Astrocyte (in vitro differentiated cells and primary cell): ENCODE measurements around the gene SURF6. TPM values are rescaled to one million over a fixed set of nuclear protein-coding genes. Genes with fewer than 3 reads are reported as not detected.
"Not testable (repeated sequence)": the region's sequence is repeated elsewhere in the genome, so short reads cannot be mapped to it uniquely, and the experiment has no call there.

Experiments
- DNase-seq: peaks from one replicate; pipeline ENCODE4 v3.0.0-alpha.2; 2010; ENCODE audit warnings: low read depth
- FAIRE-seq: peaks from 2 replicates; lab custom pipeline; 2011; peaks lifted over from hg19 to GRCh38; lab: Jason Lieb, UNC
- H2AFZ ChIP-seq: 2 replicates; pipeline ENCODE4 v1.6.0; 2012; ENCODE audit warnings: low read depth, low read length, inconsistent platforms
- H3K27ac ChIP-seq: 2 replicates; pipeline ENCODE4 v1.5.1; 2011; ENCODE audit warnings: low read depth, low read length, inconsistent platforms
- H3K27me3 ChIP-seq: 2 replicates; pipeline ENCODE4 v1.6.0; 2011; ENCODE audit warnings: low read length, inconsistent platforms; ENCODE audit not compliant: insufficient read depth
- H3K36me3 ChIP-seq: 2 replicates; pipeline ENCODE4 v1.5.1; 2011; ENCODE audit warnings: low read length, inconsistent platforms; ENCODE audit not compliant: insufficient read depth
- H3K4me1 ChIP-seq: 2 replicates; pipeline ENCODE4 v1.5.1; 2011; ENCODE audit warnings: low read length, inconsistent platforms; ENCODE audit not compliant: insufficient read depth
- H3K4me2 ChIP-seq: 2 replicates; pipeline ENCODE4 v1.6.0; 2012; ENCODE audit warnings: low read length, inconsistent platforms
- H3K4me3 ChIP-seq: 2 replicates; pipeline ENCODE4 v1.5.1; 2011; ENCODE audit warnings: low read depth, mild to moderate bottlenecking, low read length, inconsistent platforms; ENCODE audit not compliant: insufficient read depth
- H3K79me2 ChIP-seq: 2 replicates; pipeline ENCODE4 v1.6.0; 2012; ENCODE audit warnings: mild to moderate bottlenecking, low read length, inconsistent platforms; ENCODE audit not compliant: insufficient read depth
- H3K9ac ChIP-seq: 2 replicates; pipeline ENCODE4 v1.6.0; 2012; ENCODE audit warnings: mild to moderate bottlenecking, low read length, inconsistent platforms
- H3K9me3 ChIP-seq: 2 replicates; pipeline ENCODE4 v1.5.1; 2012; ENCODE audit warnings: low read depth, mild to moderate bottlenecking, low read length, inconsistent platforms; ENCODE audit not compliant: insufficient read depth
- H4K20me1 ChIP-seq: 2 replicates; pipeline ENCODE4 v1.6.0; 2012; ENCODE audit warnings: low read length, inconsistent platforms; ENCODE audit not compliant: insufficient read depth
- H3K27ac Mint-ChIP-seq: one replicate; pipeline ENCODE4 v1.8.0; 2021; ENCODE audit warnings: mild to moderate bottlenecking, mixed read lengths; ENCODE audit not compliant: unreplicated experiment
- H3K27me3 Mint-ChIP-seq: one replicate; pipeline ENCODE4 v1.8.0; 2021; ENCODE audit warnings: low read depth, mixed read lengths; ENCODE audit not compliant: unreplicated experiment
- H3K36me3 Mint-ChIP-seq: one replicate; pipeline ENCODE4 v1.8.0; 2021; ENCODE audit warnings: low read depth, mixed read lengths; ENCODE audit not compliant: unreplicated experiment
- H3K4me1 Mint-ChIP-seq: one replicate; pipeline ENCODE4 v1.8.0; 2021; ENCODE audit warnings: low read depth, mixed read lengths; ENCODE audit not compliant: unreplicated experiment
- H3K4me3 Mint-ChIP-seq: one replicate; pipeline ENCODE4 v1.8.0; 2021; ENCODE audit warnings: mild to moderate bottlenecking, moderate library complexity, mixed read lengths; ENCODE audit not compliant: unreplicated experiment
- H3K9me3 Mint-ChIP-seq: one replicate; pipeline ENCODE4 v1.8.0; 2021; ENCODE audit warnings: mild to moderate bottlenecking, mixed read lengths; ENCODE audit not compliant: unreplicated experiment
- CTCF ChIP-seq: IDR thresholded peaks from 2 replicates; pipeline ENCODE4 v1.5.1; 2011; ENCODE audit warnings: low read depth, mild to moderate bottlenecking, inconsistent platforms, low read length, moderate library complexity; ENCODE audit not compliant: insufficient read depth
- EZH2 ChIP-seq: IDR thresholded peaks from 2 replicates; pipeline ENCODE4 v1.6.1; 2012; ENCODE audit warnings: mild to moderate bottlenecking, low read length, inconsistent platforms; ENCODE audit not compliant: insufficient read depth
- total RNA-seq: library from RNA; stranded (reverse); gene quantifications from 2 replicates; pipeline ENCODE4 v1.2.1, GENCODE V29; 2021

Gene SURF6
- total RNA-seq, 1 donor from 2014 or later, result 25.1 TPM

- no peaks in the 10 kb centered on the region for H4K20me1 ChIP-seq
- TF ChIP-seq EZH2, result no peak
- no peak for TF ChIP-seq CTCF
- H3K9me3 ChIP-seq, result no peaks in the 10 kb centered on the region
- Mint-ChIP-seq H3K4me1 (no peaks in the 10 kb centered on the region), H3K27ac (no peak overlapping the region), H3K9me3 (peaks cover 5% of the 10 kb centered on the region), H3K36me3 (no peaks in the 10 kb centered on the region), H3K4me3 (no peak overlapping the region), H3K27me3 (peaks cover 34% of the 10 kb centered on the region)
- FAIRE-seq, result no peak
- no peak overlapping the region for H3K4me2 ChIP-seq
- no peak overlapping the region for H3K27ac ChIP-seq
- no peak for DNase-seq
- no peak overlapping the region for H3K9ac ChIP-seq
- no peaks in the 10 kb centered on the region for H3K79me2 ChIP-seq
- H3K27me3 ChIP-seq, result no peaks in the 10 kb centered on the region
- H3K36me3 ChIP-seq, result no peaks in the 10 kb centered on the region
- H2AFZ ChIP-seq, result no peak overlapping the region
- no peaks in the 10 kb centered on the region for H3K4me1 ChIP-seq
- no peak overlapping the region for H3K4me3 ChIP-seq
Observed at GRCh38 chr9:133301253-133302230, 34.4 kb downstream of the SURF6 start.

GRCh38 chr9:133299996-133300395 is 36.0 kb downstream of the SURF6 start:
- H3K9me3 ChIP-seq, H3K4me3 Mint-ChIP-seq, H3K4me1 ChIP-seq, H3K9ac ChIP-seq, H3K4me2 ChIP-seq, H3K4me3 ChIP-seq, H3K9me3 Mint-ChIP-seq, H4K20me1 ChIP-seq, H3K27ac Mint-ChIP-seq, H3K36me3 Mint-ChIP-seq, H3K36me3 ChIP-seq, H3K27ac ChIP-seq, H3K27me3 ChIP-seq, FAIRE-seq, H2AFZ ChIP-seq, DNase-seq, H3K79me2 ChIP-seq, H3K4me1 Mint-ChIP-seq: not testable (repeated sequence)
- peaks cover 28% of the 10 kb centered on the region for H3K27me3 Mint-ChIP-seq

GRCh38 chr9:133294257-133294656 is 41.7 kb downstream of the SURF6 start:
- H3K4me3 ChIP-seq, result no peak overlapping the region
- no peak overlapping the region for H3K4me2 ChIP-seq
- Mint-ChIP-seq H3K9me3 (peaks cover 36% of the 10 kb centered on the region), H3K27me3 (peaks cover 19% of the 10 kb centered on the region), H3K36me3 (no peaks in the 10 kb centered on the region), H3K27ac (no peak overlapping the region), H3K4me1 (no peaks in the 10 kb centered on the region), H3K4me3 (no peak overlapping the region)
- H2AFZ ChIP-seq, result no peak overlapping the region
- H4K20me1 ChIP-seq, result no peaks in the 10 kb centered on the region
- no peaks in the 10 kb centered on the region for H3K36me3 ChIP-seq
- DNase-seq (no peak), FAIRE-seq (no peak)
- TF ChIP-seq CTCF (no peak), EZH2 (no peak)
- no peaks in the 10 kb centered on the region for H3K27me3 ChIP-seq
- no peaks in the 10 kb centered on the region for H3K4me1 ChIP-seq
- H3K27ac ChIP-seq, result no peak overlapping the region
- no peaks in the 10 kb centered on the region for H3K79me2 ChIP-seq
- peaks cover 8% of the 10 kb centered on the region for H3K9me3 ChIP-seq
- no peak overlapping the region for H3K9ac ChIP-seq
